WI38 (cell line): Measurements from ENCODE around the gene ZNF226.
"Not testable (repeated sequence)": the region's sequence is repeated elsewhere in the genome, so short reads cannot be mapped to it uniquely, and the experiment has no call there.

Experiments
- H3K4me3 ChIP-seq: 2 replicates; pipeline ENCODE4 v1.5.1; 2011; ENCODE audit warnings: low read depth, mild to moderate bottlenecking, control low read depth, low read length
- CTCF ChIP-seq: IDR thresholded peaks from 2 replicates; pipeline ENCODE4 v1.5.1; 2012; ENCODE audit warnings: low read depth, mild to moderate bottlenecking, control low read depth, low read length

The ZNF226 gene

GRCh38 chr19:44192127-44192526, 27.2 kb downstream of the ZNF226 start:
- TF ChIP-seq CTCF = no peak
- H3K4me3 ChIP-seq = no peak overlapping the region

- no peak for TF ChIP-seq CTCF
- H3K4me3 ChIP-seq = no peak overlapping the region
These were observed 31.9 kb downstream of the ZNF226 start for GRCh38 chr19:44196772-44197171.

DNA sequence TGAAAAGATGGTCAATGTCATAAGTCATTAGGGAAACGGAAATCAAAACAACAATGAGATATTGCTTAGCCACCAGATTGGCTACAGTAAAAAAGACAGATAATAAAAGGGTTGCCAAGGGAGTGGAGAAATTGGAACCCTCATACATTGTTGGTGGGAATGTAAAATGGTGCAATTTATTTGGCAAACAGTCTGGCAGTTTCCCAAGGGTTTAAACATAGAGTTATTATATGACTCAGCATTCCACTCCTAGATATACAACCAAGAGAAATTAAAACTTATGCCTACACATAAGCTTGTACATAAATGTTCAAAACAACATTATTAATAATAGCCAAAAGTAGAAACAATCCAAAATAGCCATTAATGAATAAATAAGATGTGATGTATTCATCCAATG, 37.6 kb downstream of the ZNF226 start:
- no peak for TF ChIP-seq CTCF
- H3K4me3 ChIP-seq = no peak overlapping the region

- TF ChIP-seq CTCF = no peak
These were observed 38.1 kb downstream of the ZNF226 start for GRCh38 chr19:44202974-44203373.

GRCh38 chr19:44203877-44204276, 39.0 kb downstream of the ZNF226 start:
- not testable (repeated sequence) for H3K4me3 ChIP-seq

More at GRCh38 chr19:44202974-44203373, 38.1 kb downstream of the ZNF226 start:
- H3K4me3 ChIP-seq = no peak overlapping the region

DNA sequence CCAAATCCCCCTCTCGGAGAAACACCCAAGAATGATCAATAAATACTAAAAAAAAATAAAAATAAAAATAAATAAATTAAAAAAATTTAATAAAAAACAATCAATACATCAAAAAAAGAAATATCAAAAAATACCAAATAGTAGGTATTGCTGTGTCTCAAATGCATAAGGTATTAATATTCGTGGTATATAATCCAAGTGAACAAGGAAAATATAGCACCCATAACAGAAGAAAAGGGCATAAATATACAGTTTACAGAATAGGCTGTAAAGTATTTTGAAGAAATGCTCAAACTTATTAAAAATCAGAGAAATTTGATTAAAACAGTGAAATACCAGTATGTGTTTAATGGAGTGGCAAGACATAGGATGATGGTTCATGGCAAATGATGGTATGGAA, 39.9 kb downstream of the ZNF226 start:
- no peak for TF ChIP-seq CTCF

GRCh38 chr19:44207126-44207803, 42.4 kb downstream of the ZNF226 start:
- TF ChIP-seq CTCF = no peak
- H3K4me3 ChIP-seq = peak overlapping the region; percentile 96

More for the DNA sequence above, 39.9 kb downstream of the ZNF226 start:
- no peak overlapping the region for H3K4me3 ChIP-seq
